Natural killer cell (primary cell): ENCODE data around the gene KERA. TPM values are rescaled to one million over a fixed set of nuclear protein-coding genes. Genes with fewer than 3 reads are reported as not detected.

Source experiments
- ATAC-seq, 3 donors: fragments of 150-1000 bp in 2 of 3; fragments of 200-7000 bp in 1 of 3; cut with Tn5 transposase; 1 replicate in 1 of 3; 2 replicates in 2 of 3; pipeline ENCODE4 v1.10.0; 2021; ENCODE audit warnings: mild to moderate bottlenecking in 2 of 3, moderate library complexity in 2 of 3
- DNase-seq, 2 donors: peaks; one replicate each; pipeline versions ENCODE4 v3.0.0 to v3.0.0-alpha.2; 2013 to 2021; ENCODE audit warnings: mixed read lengths in 1 of 2
- H3K27ac ChIP-seq: one replicate; pipeline ENCODE4 v1.5.1; 2013; ENCODE audit warnings: mild to moderate bottlenecking, low read length
- H3K27me3 ChIP-seq: one replicate; pipeline ENCODE4 v1.6.1; 2013; ENCODE audit warnings: low read length; ENCODE audit not compliant: control insufficient read depth, insufficient read depth
- H3K36me3 ChIP-seq: one replicate; pipeline ENCODE4 v1.6.1; 2013; ENCODE audit warnings: low read length; ENCODE audit not compliant: control insufficient read depth, insufficient read depth
- H3K4me1 ChIP-seq: one replicate; pipeline ENCODE4 v1.6.1; 2013; ENCODE audit warnings: low read length; ENCODE audit not compliant: control insufficient read depth, insufficient read depth
- H3K4me3 ChIP-seq: one replicate; pipeline ENCODE4 v1.5.1; 2013; ENCODE audit warnings: low read length
- H3K9me3 ChIP-seq: one replicate; pipeline ENCODE4 v1.6.1; 2013; ENCODE audit warnings: low read length; ENCODE audit not compliant: control insufficient read depth, insufficient read depth
- H3K27ac Mint-ChIP-seq, 2 donors: one replicate each; pipeline ENCODE4 v1.8.0; 2022; ENCODE audit warnings: mild to moderate bottlenecking in 2 of 2, mixed read lengths in 2 of 2, moderate library complexity in 1 of 2
- H3K27me3 Mint-ChIP-seq, 2 donors: one replicate each; pipeline ENCODE4 v1.8.0; 2022; ENCODE audit warnings: low read depth in 2 of 2, mixed read lengths in 2 of 2
- H3K36me3 Mint-ChIP-seq: one replicate; pipeline ENCODE4 v1.8.0; 2022; ENCODE audit warnings: mixed read lengths
- H3K4me1 Mint-ChIP-seq, 2 donors: one replicate each; pipeline ENCODE4 v1.8.0; 2022; ENCODE audit warnings: mixed read lengths in 2 of 2
- H3K4me3 Mint-ChIP-seq: one replicate; pipeline ENCODE4 v1.8.0; 2022; ENCODE audit warnings: mild to moderate bottlenecking, moderate library complexity, mixed read lengths
- H3K9me3 Mint-ChIP-seq, 2 donors: one replicate each; pipeline ENCODE4 v1.8.0; 2022; ENCODE audit warnings: mixed read lengths in 2 of 2
- WGBS: methylation state at CpG from one replicate; pipeline ENCODE4 v1.1.7; 2013; ENCODE audit warnings: missing lambda C conversion rate; ENCODE audit not compliant: insufficient coverage; 5-methylcytosine and 5-hydroxymethylcytosine counted together
- intact Hi-C: fragments of 100-400 bp; cut with micrococcal nuclease; formaldehyde crosslinking; loops from one replicate; pipeline ENCODE4 v1.14.2; 2022
- total RNA-seq, 4 donors: library from RNA; stranded (reverse); fragments of 120-200 nt in 1 of 4; gene quantifications; one replicate each; pipeline versions ENCODE4 v1.2.3 to v1.2.4, GENCODE V29; 2013 to 2022
- TF ChIP-seq, protein P1 (sequence below): fragments of 200-600 bp; IDR thresholded peaks from one replicate; pipeline ENCODE4 v1.8.0; 2022; ENCODE audit warnings: antibody characterized with exemption

Gene KERA
- total RNA-seq, 3 donors from 2014 or later (not counting 1 experiment from before 2014, with no cell fraction given), result not detected

DNA sequence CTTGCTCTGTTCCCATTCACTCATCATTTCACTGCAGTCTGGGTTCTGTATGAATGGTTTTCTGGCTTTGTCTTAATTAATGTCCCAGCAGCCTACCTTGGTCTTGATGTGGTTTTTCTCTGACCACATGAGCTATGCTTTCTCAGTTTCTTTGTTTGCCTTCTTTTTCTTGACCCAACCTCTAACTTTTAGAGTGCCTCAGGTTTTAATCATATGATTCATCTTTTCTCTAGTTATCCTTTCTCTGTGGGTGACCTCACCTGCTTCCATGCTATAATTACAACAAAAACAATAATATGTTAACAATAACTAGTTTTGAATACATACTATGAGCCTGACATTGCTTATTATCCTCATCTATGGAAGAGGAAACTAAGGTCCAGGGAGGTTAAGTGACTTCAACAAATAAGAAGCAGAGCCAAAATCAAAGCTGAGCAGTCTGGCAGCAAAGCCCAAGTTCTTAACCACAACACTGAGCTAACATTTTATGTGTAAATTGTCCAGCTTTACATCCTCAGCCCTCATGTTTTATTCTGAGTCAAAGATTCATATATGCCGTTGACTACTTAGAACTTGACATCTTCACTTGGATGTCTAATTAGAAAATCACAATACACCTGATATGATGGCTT lies 48.4 kb downstream of the KERA start:
- H3K4me3 ChIP-seq, result no peak overlapping the region
- Mint-ChIP-seq H3K27ac (no peak overlapping the region), H3K9me3 (peaks cover 2 to 6% of the 10 kb centered on the region in 2 donors), H3K36me3 (no peaks in the 10 kb centered on the region), H3K4me3 (no peak overlapping the region), H3K4me1 (peaks cover 22 to 23% of the 10 kb centered on the region in 2 donors), H3K27me3 (no peaks in the 10 kb centered on the region)
- no peaks in the 10 kb centered on the region for H3K27me3 ChIP-seq
- H3K4me1 ChIP-seq, result no peaks in the 10 kb centered on the region
- 57% methylated on average over 1 of the region's 1 CpG for WGBS
- TF ChIP-seq, protein P1, sequence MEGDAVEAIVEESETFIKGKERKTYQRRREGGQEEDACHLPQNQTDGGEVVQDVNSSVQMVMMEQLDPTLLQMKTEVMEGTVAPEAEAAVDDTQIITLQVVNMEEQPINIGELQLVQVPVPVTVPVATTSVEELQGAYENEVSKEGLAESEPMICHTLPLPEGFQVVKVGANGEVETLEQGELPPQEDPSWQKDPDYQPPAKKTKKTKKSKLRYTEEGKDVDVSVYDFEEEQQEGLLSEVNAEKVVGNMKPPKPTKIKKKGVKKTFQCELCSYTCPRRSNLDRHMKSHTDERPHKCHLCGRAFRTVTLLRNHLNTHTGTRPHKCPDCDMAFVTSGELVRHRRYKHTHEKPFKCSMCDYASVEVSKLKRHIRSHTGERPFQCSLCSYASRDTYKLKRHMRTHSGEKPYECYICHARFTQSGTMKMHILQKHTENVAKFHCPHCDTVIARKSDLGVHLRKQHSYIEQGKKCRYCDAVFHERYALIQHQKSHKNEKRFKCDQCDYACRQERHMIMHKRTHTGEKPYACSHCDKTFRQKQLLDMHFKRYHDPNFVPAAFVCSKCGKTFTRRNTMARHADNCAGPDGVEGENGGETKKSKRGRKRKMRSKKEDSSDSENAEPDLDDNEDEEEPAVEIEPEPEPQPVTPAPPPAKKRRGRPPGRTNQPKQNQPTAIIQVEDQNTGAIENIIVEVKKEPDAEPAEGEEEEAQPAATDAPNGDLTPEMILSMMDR, result no peak
- no peak for DNase-seq
- no peak for ATAC-seq
- intact Hi-C loops, result no loop called here
- no peaks in the 10 kb centered on the region for H3K36me3 ChIP-seq
- no peak overlapping the region for H3K27ac ChIP-seq
- no peaks in the 10 kb centered on the region for H3K9me3 ChIP-seq

DNA sequence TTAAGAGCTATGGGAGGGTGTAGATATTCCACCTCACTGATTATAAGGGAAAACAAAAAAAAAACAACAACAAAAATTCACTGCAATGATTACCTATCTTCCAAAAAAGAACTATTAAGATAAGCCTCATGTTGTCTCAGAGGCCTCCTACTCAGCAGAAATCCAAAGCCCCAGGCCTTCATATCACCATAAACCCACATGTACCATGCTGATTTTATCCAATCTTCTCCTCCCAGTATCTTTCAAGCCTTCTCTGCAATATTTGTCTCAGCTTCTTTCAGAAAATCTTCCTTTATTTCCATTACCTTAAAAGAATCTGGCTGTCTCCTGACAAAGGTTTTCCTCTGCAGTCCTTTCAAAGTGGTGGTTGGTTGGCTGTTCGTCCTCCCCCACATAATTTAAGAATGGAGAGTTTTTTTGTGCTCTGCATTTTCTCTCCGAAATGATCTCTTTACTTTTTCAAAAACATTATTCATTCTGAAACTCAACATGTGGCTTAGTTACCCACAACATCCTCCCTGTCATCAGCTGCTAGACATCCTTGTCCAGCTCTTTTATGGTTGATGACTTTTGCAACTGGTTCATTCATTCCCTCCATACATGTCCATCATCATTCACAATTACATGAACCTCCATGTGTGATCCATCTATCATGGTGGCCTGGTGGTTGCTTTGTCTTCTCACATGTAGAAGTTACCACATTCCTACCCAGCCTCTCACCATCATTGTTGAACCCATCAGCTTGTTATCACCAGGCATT lies 50.1 kb downstream of the KERA start:
- no CpG with 5 or more reads among the region's 2 CpGs for WGBS
- no peak overlapping the region for H3K27ac Mint-ChIP-seq

DNA sequence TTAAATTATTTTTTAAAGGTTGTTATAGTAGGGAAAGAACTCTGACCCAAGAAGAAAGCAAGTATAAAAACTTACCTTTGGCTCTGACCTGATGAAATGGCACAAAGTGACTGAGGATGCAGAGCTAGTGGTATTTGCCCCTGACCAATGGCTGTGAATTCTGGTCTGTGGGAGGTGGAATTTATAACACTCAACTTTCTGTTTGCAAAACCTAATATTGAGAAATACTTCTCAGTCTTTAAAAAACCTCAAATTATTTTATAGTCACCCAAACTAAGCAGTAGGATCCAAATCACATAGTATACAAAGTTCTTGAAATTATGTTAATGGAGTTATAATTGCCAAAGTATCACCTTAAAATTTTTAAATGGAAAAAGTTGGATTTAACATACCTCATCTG lies 53.0 kb downstream of the KERA start, which contains the start of gene EPYC:
EPYC (minus strand) TSS at position 101 of the 400 bp plus-strand sequence. CDS start 2,407 bp downstream, outside the sequence.
- peaks cover 9 to 11% of the 10 kb centered on the region in 2 donors for H3K4me1 Mint-ChIP-seq
- H3K36me3 ChIP-seq, result no peaks in the 10 kb centered on the region
- H3K4me1 ChIP-seq, result no peaks in the 10 kb centered on the region
- TF ChIP-seq, protein P1, result no peak
- H3K9me3 Mint-ChIP-seq, result peaks cover 2 to 4% of the 10 kb centered on the region in 2 donors
- DNase-seq (no peak), ATAC-seq (no peak)
- no peaks in the 10 kb centered on the region for H3K27me3 Mint-ChIP-seq
- intact Hi-C loops, result no loop called here
- no peaks in the 10 kb centered on the region for H3K27me3 ChIP-seq
- H3K36me3 Mint-ChIP-seq, result no peaks in the 10 kb centered on the region
- H3K27ac Mint-ChIP-seq, result no peak within 1 kb of the TSS
- no peak within 1 kb of the TSS for H3K4me3 Mint-ChIP-seq
- H3K9me3 ChIP-seq, result no peaks in the 10 kb centered on the region
- no peak within 1 kb of the TSS for H3K4me3 ChIP-seq
- H3K27ac ChIP-seq, result no peak within 1 kb of the TSS

More for the DNA sequence above, 50.1 kb downstream of the KERA start:
- peaks cover 22 to 23% of the 10 kb centered on the region in 2 donors for H3K4me1 Mint-ChIP-seq
- no peak for DNase-seq
- no peaks in the 10 kb centered on the region for H3K9me3 ChIP-seq
- peaks cover 2 to 6% of the 10 kb centered on the region in 2 donors for H3K9me3 Mint-ChIP-seq
- H3K4me3 ChIP-seq, result no peak overlapping the region
- no peaks in the 10 kb centered on the region for H3K4me1 ChIP-seq
- TF ChIP-seq, protein P1, result no peak
- H3K27ac ChIP-seq, result no peak overlapping the region
- H3K36me3 ChIP-seq, result no peaks in the 10 kb centered on the region
- no peak overlapping the region for H3K4me3 Mint-ChIP-seq
- peak in 2 of 3 donors; percentile 31 to 45 for ATAC-seq
- H3K36me3 Mint-ChIP-seq, result no peaks in the 10 kb centered on the region
- H3K27me3 ChIP-seq, result no peaks in the 10 kb centered on the region
- intact Hi-C loops, result no loop called here
- no peaks in the 10 kb centered on the region for H3K27me3 Mint-ChIP-seq
